ENCODE results near the gene PNPLA3.

Gene PNPLA3

GRCh38 chr22:43969021-43969878 lies 45.6 kb downstream of the PNPLA3 start:
- DNase-seq (ENCODE audit: low read depth), result no peak
- TF ChIP-seq, protein P1, sequence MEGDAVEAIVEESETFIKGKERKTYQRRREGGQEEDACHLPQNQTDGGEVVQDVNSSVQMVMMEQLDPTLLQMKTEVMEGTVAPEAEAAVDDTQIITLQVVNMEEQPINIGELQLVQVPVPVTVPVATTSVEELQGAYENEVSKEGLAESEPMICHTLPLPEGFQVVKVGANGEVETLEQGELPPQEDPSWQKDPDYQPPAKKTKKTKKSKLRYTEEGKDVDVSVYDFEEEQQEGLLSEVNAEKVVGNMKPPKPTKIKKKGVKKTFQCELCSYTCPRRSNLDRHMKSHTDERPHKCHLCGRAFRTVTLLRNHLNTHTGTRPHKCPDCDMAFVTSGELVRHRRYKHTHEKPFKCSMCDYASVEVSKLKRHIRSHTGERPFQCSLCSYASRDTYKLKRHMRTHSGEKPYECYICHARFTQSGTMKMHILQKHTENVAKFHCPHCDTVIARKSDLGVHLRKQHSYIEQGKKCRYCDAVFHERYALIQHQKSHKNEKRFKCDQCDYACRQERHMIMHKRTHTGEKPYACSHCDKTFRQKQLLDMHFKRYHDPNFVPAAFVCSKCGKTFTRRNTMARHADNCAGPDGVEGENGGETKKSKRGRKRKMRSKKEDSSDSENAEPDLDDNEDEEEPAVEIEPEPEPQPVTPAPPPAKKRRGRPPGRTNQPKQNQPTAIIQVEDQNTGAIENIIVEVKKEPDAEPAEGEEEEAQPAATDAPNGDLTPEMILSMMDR (conservative IDR thresholded peaks at IDR 0.05; ENCODE audit: control insufficient read depth, insufficient read depth, low read depth, low read length), result no peak
- no peak overlapping the region for H3K4me3 ChIP-seq (ENCODE audit: control insufficient read depth, low read depth, low read length)

GRCh38 chr22:43969989-43970755 lies 46.6 kb downstream of the PNPLA3 start:
- H3K4me3 ChIP-seq (ENCODE audit: control insufficient read depth, low read depth, low read length), result no peak overlapping the region
- TF ChIP-seq, protein P1 (conservative IDR thresholded peaks at IDR 0.05; ENCODE audit: control insufficient read depth, insufficient read depth, low read depth, low read length), result no peak
- no peak for DNase-seq (ENCODE audit: low read depth)

- no peak for DNase-seq (ENCODE audit: low read depth)
- no peak overlapping the region for H3K4me3 ChIP-seq (ENCODE audit: control insufficient read depth, low read depth, low read length)
- TF ChIP-seq, protein P1 (conservative IDR thresholded peaks at IDR 0.05; ENCODE audit: control insufficient read depth, insufficient read depth, low read depth, low read length), result no peak
Observed at GRCh38 chr22:43971112-43971511, 47.5 kb downstream of the PNPLA3 start.

GRCh38 chr22:43972931-43973462 lies 49.4 kb downstream of the PNPLA3 start:
- DNase-seq (ENCODE audit: low read depth), result no peak
- no peak overlapping the region for H3K4me3 ChIP-seq (ENCODE audit: control insufficient read depth, low read depth, low read length)
- TF ChIP-seq, protein P1 (conservative IDR thresholded peaks at IDR 0.05; ENCODE audit: control insufficient read depth, insufficient read depth, low read depth, low read length), result no peak

GRCh38 chr22:43974028-43974545 lies 50.5 kb downstream of the PNPLA3 start:
- H3K4me3 ChIP-seq (ENCODE audit: control insufficient read depth, low read depth, low read length), result no peak overlapping the region
- no peak for DNase-seq (ENCODE audit: low read depth)
- TF ChIP-seq, protein P1 (conservative IDR thresholded peaks at IDR 0.05; ENCODE audit: control insufficient read depth, insufficient read depth, low read depth, low read length), result no peak

GRCh38 chr22:43975041-43975440 lies 51.4 kb downstream of the PNPLA3 start:
- DNase-seq (ENCODE audit: low read depth), result no peak
- no peak overlapping the region for H3K4me3 ChIP-seq (ENCODE audit: control insufficient read depth, low read depth, low read length)
- TF ChIP-seq, protein P1 (conservative IDR thresholded peaks at IDR 0.05; ENCODE audit: control insufficient read depth, insufficient read depth, low read depth, low read length), result no peak
